HUES6 (cell line): ENCODE results near the gene NRF1.
"Not testable (repeated sequence)": the region's sequence is repeated elsewhere in the genome, so short reads cannot be mapped to it uniquely, and the experiment has no call there.

Source experiments
- H3K27ac ChIP-seq: 2 replicates; pipeline ENCODE4 v1.7.0; 2013; ENCODE audit warnings: low read depth, mild to moderate bottlenecking, low read length, inconsistent platforms
- H3K27me3 ChIP-seq: 2 replicates; pipeline ENCODE4 v1.6.1; 2013; ENCODE audit warnings: low read length; ENCODE audit not compliant: control insufficient read depth, insufficient read depth
- H3K36me3 ChIP-seq: 2 replicates; pipeline ENCODE4 v1.6.1; 2013; ENCODE audit warnings: low read length; ENCODE audit not compliant: control insufficient read depth, insufficient read depth
- H3K4me1 ChIP-seq: 2 replicates; pipeline ENCODE4 v1.6.1; 2013; ENCODE audit warnings: low read length; ENCODE audit not compliant: control insufficient read depth, insufficient read depth
- H3K4me3 ChIP-seq: 2 replicates; pipeline ENCODE4 v1.5.1; 2013; ENCODE audit warnings: low read depth, low read length
- H3K9ac ChIP-seq: one replicate; pipeline ENCODE4 v1.6.1; 2013; ENCODE audit warnings: mild to moderate bottlenecking, low read length
- H3K9me3 ChIP-seq: 2 replicates; pipeline ENCODE4 v1.6.1; 2013; ENCODE audit warnings: low read depth, low read length; ENCODE audit not compliant: control insufficient read depth, insufficient read depth

The NRF1 gene

DNA sequence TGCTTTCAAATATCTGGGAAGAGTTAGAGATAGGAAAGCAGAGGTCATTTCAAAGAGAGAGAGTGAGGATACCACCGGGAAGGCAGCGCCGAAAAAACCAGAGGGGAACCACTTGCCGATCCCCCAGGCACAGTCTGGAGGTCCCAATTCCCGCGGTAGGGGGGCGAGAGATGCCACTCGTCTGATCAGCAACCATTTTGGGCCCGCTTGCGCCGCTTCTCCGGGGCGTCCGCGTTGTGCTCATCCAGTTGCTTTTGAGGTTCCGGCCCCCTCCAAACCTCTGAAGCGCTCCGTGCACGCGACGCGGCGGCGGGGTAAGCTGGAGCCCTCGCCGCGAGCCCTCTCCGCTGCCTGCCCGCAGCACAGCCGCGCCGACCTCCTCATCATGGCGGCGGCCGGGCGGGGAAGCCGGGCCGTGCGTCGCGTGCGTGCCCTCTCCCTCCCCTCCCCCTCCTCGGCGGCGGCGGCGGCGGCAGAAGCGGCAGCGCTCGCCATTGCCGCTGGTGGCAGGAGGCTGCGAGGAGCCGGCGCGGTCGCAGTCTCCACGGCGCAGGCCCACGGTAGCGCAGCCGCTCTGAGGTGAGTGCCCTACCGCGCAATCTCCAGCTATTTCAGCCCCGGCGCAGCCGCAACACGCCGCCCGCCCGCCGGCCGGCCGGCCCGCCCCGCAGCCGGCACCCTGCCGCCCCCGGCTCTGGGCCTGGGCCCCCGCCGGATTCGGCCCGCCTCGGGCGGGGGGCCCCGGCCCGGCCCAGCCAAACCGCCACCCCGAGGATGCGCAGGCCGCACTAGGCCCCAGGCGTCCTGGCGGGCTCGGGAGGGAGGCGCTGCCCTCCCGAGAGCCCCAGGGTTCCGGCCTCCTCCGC, at the start of gene NRF1:
Gene NRF1, plus strand, starts transcription at position 475 of the 866 bp plus-strand sequence. CDS start 45,632 bp downstream, outside the sequence.
- peak within 1 kb of the TSS; percentile 96 for H3K9ac ChIP-seq
- peaks cover 21% of the 10 kb centered on the region; the same call in 1 of the 2 replicates for H3K4me1 ChIP-seq

GRCh38 chr7:129566323-129566722, 45.2 kb upstream of the NRF1 start:
- not testable (repeated sequence) for H3K9ac ChIP-seq, H3K27ac ChIP-seq, H3K27me3 ChIP-seq, H3K4me1 ChIP-seq, H3K36me3 ChIP-seq, H3K4me3 ChIP-seq
- H3K9me3 ChIP-seq: peaks cover 10% of the 10 kb centered on the region

More for the DNA sequence above, at the start of gene NRF1:
- Histone ChIP-seq H3K27me3 (no peaks in the 10 kb centered on the region), H3K27ac (peak within 1 kb of the TSS; percentile 97), H3K4me3 (peak within 1 kb of the TSS; percentile 76), H3K36me3 (peaks cover 12% of the 10 kb centered on the region), H3K9me3 (no peaks in the 10 kb centered on the region)

- H3K27ac ChIP-seq: no peak overlapping the region
- H3K4me3 ChIP-seq: no peak overlapping the region
- H3K4me1 ChIP-seq: no peaks in the 10 kb centered on the region
- peaks cover 10% of the 10 kb centered on the region for H3K9me3 ChIP-seq
- no peak overlapping the region for H3K9ac ChIP-seq
- no peaks in the 10 kb centered on the region for H3K36me3 ChIP-seq
- H3K27me3 ChIP-seq: no peaks in the 10 kb centered on the region
These were observed 44.1 kb upstream of the NRF1 start for GRCh38 chr7:129567377-129567776.

DNA sequence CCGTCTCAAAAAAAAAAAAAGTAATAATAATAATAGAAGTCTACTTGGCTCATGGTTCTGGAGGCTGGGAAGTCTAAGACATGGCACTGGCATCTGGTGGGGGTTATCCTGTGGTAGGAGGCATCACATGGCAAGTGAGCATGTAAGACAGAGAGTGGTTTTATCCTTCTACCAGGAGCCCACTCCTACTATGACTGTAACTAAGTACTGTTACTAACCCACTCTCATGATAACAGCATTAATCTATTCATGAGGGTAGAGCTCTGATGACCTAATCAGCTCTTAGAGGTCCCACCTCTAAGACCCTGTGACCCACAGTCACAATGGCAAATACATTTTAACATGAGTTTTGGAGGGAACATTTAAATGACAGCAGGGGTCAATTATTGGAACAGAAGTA, 43.3 kb upstream of the NRF1 start:
- H3K4me3 ChIP-seq: no peak overlapping the region
- H3K4me1 ChIP-seq: no peaks in the 10 kb centered on the region
- no peak overlapping the region for H3K9ac ChIP-seq
- H3K27me3 ChIP-seq: no peaks in the 10 kb centered on the region
- H3K27ac ChIP-seq: no peak overlapping the region
- H3K9me3 ChIP-seq: peaks cover 10% of the 10 kb centered on the region
- no peaks in the 10 kb centered on the region for H3K36me3 ChIP-seq

DNA sequence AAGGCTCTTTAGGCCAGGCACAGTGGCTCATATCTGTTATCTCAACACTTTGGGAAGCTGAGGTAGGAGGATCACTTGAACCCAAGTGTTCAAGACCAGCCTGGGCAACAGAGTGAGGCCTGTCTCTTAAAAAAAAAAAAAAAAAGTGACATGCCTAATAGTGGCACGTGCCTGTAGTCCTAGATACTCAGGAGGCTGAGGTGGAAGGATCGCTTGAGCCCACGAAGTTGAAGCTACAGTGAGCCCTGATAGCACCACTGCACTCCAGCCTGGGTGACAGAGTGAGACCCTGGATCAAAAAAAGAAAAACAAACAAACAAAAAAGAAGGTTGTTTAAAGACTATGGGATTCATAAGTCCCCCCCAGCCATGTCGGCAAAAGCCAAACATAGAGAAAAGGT, 42.2 kb upstream of the NRF1 start:
- Histone ChIP-seq H3K9ac (no peak overlapping the region), H3K27ac (no peak overlapping the region), H3K27me3 (no peaks in the 10 kb centered on the region), H3K4me3 (no peak overlapping the region), H3K36me3 (no peaks in the 10 kb centered on the region), H3K9me3 (peaks cover 10% of the 10 kb centered on the region), H3K4me1 (no peaks in the 10 kb centered on the region)

DNA sequence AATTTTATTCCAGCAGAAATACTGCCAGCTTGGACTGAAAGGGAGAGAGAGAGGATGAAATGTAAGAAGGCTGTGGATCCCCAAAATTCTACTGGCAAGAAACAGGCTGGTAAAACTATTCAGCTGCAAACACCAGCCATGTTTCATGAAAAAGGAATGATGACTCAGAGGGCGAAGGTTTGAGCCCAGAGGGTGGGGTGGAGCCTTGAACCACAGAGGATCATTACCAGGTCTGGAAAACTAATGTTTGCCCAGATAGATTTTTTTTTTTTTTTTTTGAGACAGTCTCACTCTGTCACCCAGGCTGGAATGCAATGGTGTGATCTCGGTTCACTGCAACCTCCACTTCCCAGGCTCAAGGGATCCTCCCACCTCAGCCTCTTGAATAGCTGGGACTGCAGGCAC, 41.7 kb upstream of the NRF1 start:
- H3K27ac ChIP-seq: no peak overlapping the region
- H3K4me3 ChIP-seq: no peak overlapping the region
- H3K9me3 ChIP-seq: peaks cover 10% of the 10 kb centered on the region
- H3K36me3 ChIP-seq: no peaks in the 10 kb centered on the region
- H3K9ac ChIP-seq: no peak overlapping the region
- H3K27me3 ChIP-seq: no peaks in the 10 kb centered on the region
- H3K4me1 ChIP-seq: no peaks in the 10 kb centered on the region

GRCh38 chr7:129571201-129571600, 40.3 kb upstream of the NRF1 start:
- H3K9ac ChIP-seq: no peak overlapping the region
- no peaks in the 10 kb centered on the region for H3K4me1 ChIP-seq
- H3K4me3 ChIP-seq: no peak overlapping the region
- H3K27ac ChIP-seq: no peak overlapping the region
- H3K9me3 ChIP-seq: peaks cover 10% of the 10 kb centered on the region
- no peaks in the 10 kb centered on the region for H3K27me3 ChIP-seq
- H3K36me3 ChIP-seq: no peaks in the 10 kb centered on the region

- no peaks in the 10 kb centered on the region for H3K4me1 ChIP-seq
- H3K27ac ChIP-seq: no peak overlapping the region
- H3K9ac ChIP-seq: no peak overlapping the region
- H3K9me3 ChIP-seq: peaks cover 8% of the 10 kb centered on the region
- H3K36me3 ChIP-seq: no peaks in the 10 kb centered on the region
- no peaks in the 10 kb centered on the region for H3K27me3 ChIP-seq
- H3K4me3 ChIP-seq: no peak overlapping the region
These were observed 39.3 kb upstream of the NRF1 start for GRCh38 chr7:129572205-129572604.

DNA sequence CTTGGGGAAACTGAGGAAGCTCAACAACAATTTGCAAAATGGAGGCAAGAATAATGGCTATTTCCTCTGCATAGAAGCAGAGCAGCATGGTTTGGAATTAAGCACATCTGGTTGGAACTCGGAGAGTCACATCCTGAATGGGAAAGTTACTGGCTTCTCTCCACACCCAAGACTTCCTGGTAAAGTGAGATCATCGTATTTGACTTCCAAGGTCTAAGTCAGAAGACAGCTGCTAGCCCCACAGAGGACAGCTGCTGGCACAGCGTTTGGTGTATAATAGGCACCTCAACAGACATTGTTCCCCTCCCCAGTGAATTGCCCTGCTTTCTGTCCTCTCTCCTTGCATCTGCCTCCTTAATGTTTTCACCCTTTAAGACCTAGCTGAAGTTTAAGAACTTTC, 37.0 kb upstream of the NRF1 start:
- H3K4me3 ChIP-seq: no peak overlapping the region
- H3K4me1 ChIP-seq: no peaks in the 10 kb centered on the region
- H3K27me3 ChIP-seq: no peaks in the 10 kb centered on the region
- H3K9me3 ChIP-seq: peaks cover 15% of the 10 kb centered on the region
- no peaks in the 10 kb centered on the region for H3K36me3 ChIP-seq
- no peak overlapping the region for H3K27ac ChIP-seq
- no peak overlapping the region for H3K9ac ChIP-seq

DNA sequence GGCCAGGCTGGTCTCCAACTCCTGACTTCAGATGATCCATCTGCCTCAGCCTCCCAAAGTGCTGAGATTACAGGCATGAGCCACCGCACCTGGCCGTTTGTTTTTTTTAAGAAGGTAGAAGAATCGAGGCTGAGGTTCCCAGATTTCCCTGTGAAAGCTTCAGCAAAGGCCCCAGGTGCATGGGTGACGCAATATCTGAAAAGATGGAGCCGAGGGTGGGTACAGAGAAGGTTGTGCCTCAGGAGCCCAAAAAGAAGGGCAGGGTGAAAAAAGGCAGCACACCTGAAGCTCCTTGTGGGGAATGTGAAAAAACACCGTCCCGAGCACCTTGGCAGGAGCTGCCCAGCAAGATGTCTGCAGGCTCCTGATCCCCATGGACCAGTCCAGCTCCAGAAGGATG, 35.8 kb upstream of the NRF1 start:
- Histone ChIP-seq H3K4me3 (no peak overlapping the region), H3K9me3 (peaks cover 15% of the 10 kb centered on the region), H3K27me3 (no peaks in the 10 kb centered on the region), H3K4me1 (no peaks in the 10 kb centered on the region), H3K9ac (no peak overlapping the region), H3K27ac (no peak overlapping the region), H3K36me3 (no peaks in the 10 kb centered on the region)

- Histone ChIP-seq H3K27ac (no peak overlapping the region), H3K4me1 (no peaks in the 10 kb centered on the region), H3K9me3 (peaks cover 15% of the 10 kb centered on the region), H3K36me3 (no peaks in the 10 kb centered on the region), H3K4me3 (no peak overlapping the region), H3K9ac (no peak overlapping the region), H3K27me3 (no peaks in the 10 kb centered on the region)
These were observed 35.4 kb upstream of the NRF1 start for GRCh38 chr7:129576138-129576537.
